CD4-positive, CD25-positive, alpha-beta regulatory T cell (primary cell): ENCODE measurements around the gene KCTD17. TPM values are rescaled to one million over a fixed set of nuclear protein-coding genes. Genes with fewer than 3 reads are reported as not detected.

Experiments
- ATAC-seq, 2 donors: fragments of 150-1000 bp; cut with Tn5 transposase; one replicate each; pipeline ENCODE4 v1.10.0; 2021; ENCODE audit warnings: low read depth in 2 of 2, moderate number of reproducible peaks in 2 of 2, moderate library complexity in 1 of 2
- DNase-seq, 3 donors: peaks; one replicate each; pipeline versions ENCODE4 v3.0.0 to v3.0.0-alpha.2; 2012 to 2022; ENCODE audit warnings: mixed read lengths in 1 of 3
- H3K27ac ChIP-seq: one replicate; pipeline ENCODE4 v1.7.0; 2013; ENCODE audit warnings: mild to moderate bottlenecking, low read length; ENCODE audit not compliant: insufficient read depth, poor library complexity, severe bottlenecking
- H3K27me3 ChIP-seq: one replicate; pipeline ENCODE4 v1.7.0; 2013; ENCODE audit warnings: low read length; ENCODE audit not compliant: control insufficient read depth, insufficient read depth
- H3K36me3 ChIP-seq: one replicate; pipeline ENCODE4 v1.7.0; 2013; ENCODE audit warnings: mild to moderate bottlenecking, low read length, moderate library complexity; ENCODE audit not compliant: control insufficient read depth, insufficient read depth
- H3K4me1 ChIP-seq: 2 replicates; pipeline ENCODE4 v1.7.0; 2013; ENCODE audit warnings: mild to moderate bottlenecking, low read length; ENCODE audit not compliant: insufficient read depth, control insufficient read depth, poor library complexity, severe bottlenecking
- H3K4me3 ChIP-seq: one replicate; pipeline ENCODE4 v1.7.0; 2013; ENCODE audit warnings: low read depth, mild to moderate bottlenecking, low read length, moderate library complexity
- H3K9me3 ChIP-seq, 2 experiments: 1 replicate in 1 of 2; 2 replicates in 1 of 2; pipeline ENCODE4 v1.7.0; 2013; ENCODE audit warnings: low read length in 2 of 2, mild to moderate bottlenecking in 1 of 2, moderate library complexity in 1 of 2; ENCODE audit not compliant: control insufficient read depth in 2 of 2
- H3K27ac Mint-ChIP-seq, 3 donors: one replicate each; pipeline ENCODE4 v1.8.0; 2020 to 2022; ENCODE audit warnings: mild to moderate bottlenecking in 3 of 3, mixed read lengths in 3 of 3, moderate library complexity in 2 of 3
- H3K27me3 Mint-ChIP-seq: one replicate; pipeline ENCODE4 v1.8.0; 2022; ENCODE audit warnings: mild to moderate bottlenecking, mixed read lengths
- H3K36me3 Mint-ChIP-seq: one replicate; pipeline ENCODE4 v1.8.0; 2020; ENCODE audit warnings: mixed read lengths
- H3K4me1 Mint-ChIP-seq, 4 donors: one replicate each; pipeline ENCODE4 v1.8.0; 2020 to 2022; ENCODE audit warnings: mixed read lengths in 4 of 4, mild to moderate bottlenecking in 1 of 4
- H3K4me3 Mint-ChIP-seq, 4 donors: one replicate each; pipeline ENCODE4 v1.8.0; 2020 to 2022; ENCODE audit warnings: mild to moderate bottlenecking in 4 of 4, mixed read lengths in 4 of 4, moderate library complexity in 3 of 4
- H3K9me3 Mint-ChIP-seq, 7 donors: one replicate each; pipeline ENCODE4 v1.8.0; 2020 to 2022; ENCODE audit warnings: mixed read lengths in 7 of 7, mild to moderate bottlenecking in 3 of 7, moderate library complexity in 2 of 7
- polyA plus RNA-seq, 4 donors: library from polyadenylated mRNA; unstranded; fragments of 300-500 nt; fragmentation: Illumina TruSeq; gene quantifications; one replicate each; pipeline ENCODE4 v1.2.3, GENCODE V29; 2021
- total RNA-seq: library from RNA; stranded (reverse); gene quantifications from one replicate; pipeline ENCODE4 v1.2.3, GENCODE V29; 2022

The KCTD17 gene
- total and polyA plus RNA-seq, 5 donors from 2014 or later: 10.9 to 33.5 (median 14.1) TPM

DNA sequence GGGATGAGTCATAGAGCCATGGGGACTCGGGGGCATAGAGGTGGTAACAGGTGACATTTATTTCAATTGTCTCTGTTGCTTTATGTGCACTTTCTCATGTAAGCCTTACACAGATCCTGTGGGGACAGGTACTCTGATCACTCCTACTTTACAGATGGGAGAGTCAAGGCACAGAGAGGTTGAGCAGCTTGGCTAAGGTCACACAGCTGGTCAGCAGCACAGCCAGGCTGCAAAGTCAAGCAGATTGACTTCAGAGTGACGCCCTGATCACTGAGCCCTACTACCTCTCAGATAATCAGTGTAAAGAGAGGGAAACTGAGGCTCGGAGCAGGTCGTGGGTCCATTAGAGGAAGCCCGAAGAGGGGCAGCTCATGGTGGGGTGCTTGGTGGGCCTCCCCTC, 54.4 kb downstream of the KCTD17 start:
- H3K4me3 Mint-ChIP-seq: no peak overlapping the region
- H3K27me3 Mint-ChIP-seq: no peaks in the 10 kb centered on the region
- DNase-seq (no peak), ATAC-seq (no peak)
- Histone ChIP-seq H3K4me1 (peaks cover 2% of the 10 kb centered on the region), H3K36me3 (no peaks in the 10 kb centered on the region), H3K4me3 (no peak overlapping the region), H3K27me3 (no peaks in the 10 kb centered on the region), H3K9me3 (no peaks in the 10 kb centered on the region), H3K27ac (no peak overlapping the region)
- H3K4me1 Mint-ChIP-seq: peaks cover 0 to 12% (median 2%) of the 10 kb centered on the region in 4 donors
- H3K27ac Mint-ChIP-seq: peak overlapping the region in 1 of 3 donors; percentile 12
- H3K9me3 Mint-ChIP-seq: no peaks in the 10 kb centered on the region
- H3K36me3 Mint-ChIP-seq: no peaks in the 10 kb centered on the region

DNA sequence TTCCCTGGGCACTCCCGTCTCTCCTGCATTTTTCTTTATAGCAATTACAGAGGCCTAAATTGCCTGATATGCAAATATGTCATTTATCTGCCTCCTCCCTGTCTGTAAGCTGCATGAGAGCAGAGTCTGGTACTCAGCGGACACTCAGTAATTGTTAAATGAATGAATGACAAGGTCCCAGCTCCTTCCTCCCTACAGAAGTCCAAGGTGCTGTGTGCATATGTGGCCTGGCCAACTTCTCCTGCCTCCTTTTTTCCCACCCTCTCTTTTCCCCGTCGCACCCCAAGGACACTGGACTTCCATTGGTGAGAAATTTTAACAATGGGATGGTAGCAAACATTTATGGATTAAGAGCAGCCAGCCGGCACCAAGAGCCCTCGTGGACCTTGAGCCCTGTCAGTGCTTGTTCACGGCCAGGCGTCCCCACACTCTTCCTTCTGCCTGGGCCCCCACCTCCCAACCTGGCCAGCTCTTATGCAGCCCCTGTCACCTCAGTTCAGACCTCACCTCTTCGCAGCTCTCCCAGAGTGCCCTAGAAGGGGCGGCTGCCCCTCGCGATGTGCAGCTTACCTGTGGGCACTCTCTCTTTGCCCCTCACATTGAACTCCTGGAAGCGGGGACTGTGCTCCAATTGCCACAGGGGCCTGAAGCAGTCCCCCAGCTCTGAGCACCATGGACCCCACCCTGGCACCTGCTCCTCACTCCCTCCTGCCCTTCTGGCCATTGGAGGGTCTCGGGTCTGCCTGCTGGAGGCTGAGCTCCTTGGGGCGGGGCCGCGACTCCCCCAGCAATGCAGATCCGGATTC, 56.5 kb downstream of the KCTD17 start:
- H3K27me3 Mint-ChIP-seq: no peaks in the 10 kb centered on the region
- Histone ChIP-seq H3K4me3 (no peak overlapping the region), H3K9me3 (no peaks in the 10 kb centered on the region), H3K4me1 (no peaks in the 10 kb centered on the region), H3K27ac (no peak overlapping the region), H3K36me3 (no peaks in the 10 kb centered on the region), H3K27me3 (no peaks in the 10 kb centered on the region)
- peaks cover 5% of the 10 kb centered on the region for H3K36me3 Mint-ChIP-seq
- ATAC-seq (no peak), DNase-seq (no peak)
- H3K4me3 Mint-ChIP-seq: no peak overlapping the region
- peaks cover 2 to 14% (median 4%) of the 10 kb centered on the region in 4 donors for H3K4me1 Mint-ChIP-seq
- no peaks in the 10 kb centered on the region for H3K9me3 Mint-ChIP-seq
- H3K27ac Mint-ChIP-seq: peak overlapping the region in 1 of 3 donors; percentile 59

DNA sequence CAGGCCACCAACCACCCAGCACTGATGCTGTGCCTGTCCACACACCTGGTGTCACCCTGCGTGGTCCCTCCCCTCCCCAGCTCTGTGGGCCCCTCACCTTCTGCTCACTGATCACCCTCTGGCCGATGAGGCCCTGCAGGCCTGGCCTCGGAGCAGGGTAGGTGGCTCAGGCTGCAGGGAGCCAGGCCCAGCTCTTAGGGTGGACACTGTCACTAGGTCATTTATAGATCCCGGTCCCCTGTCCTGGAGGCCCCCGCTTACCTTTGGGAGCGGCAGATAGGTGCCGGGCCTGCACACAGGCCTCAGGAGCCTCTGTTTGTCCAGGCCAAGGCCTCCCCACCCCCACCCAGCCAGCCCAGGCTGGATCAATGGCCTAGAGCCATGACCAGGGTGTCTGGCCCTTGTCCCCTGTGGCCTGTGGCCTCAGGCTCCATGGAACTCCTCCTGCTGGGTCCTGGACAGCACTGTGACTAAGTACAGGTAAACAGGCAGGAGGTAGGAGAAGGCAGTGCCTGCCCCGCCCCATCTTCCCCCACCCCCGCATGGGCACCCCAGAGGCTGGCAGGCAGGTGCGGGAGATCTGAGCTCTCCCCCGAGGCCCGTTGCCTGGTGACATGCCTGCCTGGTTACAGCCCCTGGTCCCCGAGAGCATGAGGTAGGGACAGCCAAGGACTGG, 57.8 kb downstream of the KCTD17 start, which contains the start of gene TMPRSS6:
TSS of gene TMPRSS6 (minus strand) at position 472 of the 676 bp plus-strand sequence. CDS start 6,296 bp downstream, outside the sequence.
- no peak within 1 kb of the TSS for H3K27ac Mint-ChIP-seq
- no peaks in the 10 kb centered on the region for H3K9me3 ChIP-seq
- H3K36me3 ChIP-seq: no peaks in the 10 kb centered on the region
- H3K27me3 Mint-ChIP-seq: no peaks in the 10 kb centered on the region
- H3K27ac ChIP-seq: no peak within 1 kb of the TSS
- H3K4me1 ChIP-seq: no peaks in the 10 kb centered on the region
- no peaks in the 10 kb centered on the region for H3K27me3 ChIP-seq
- ATAC-seq (no peak), DNase-seq (no peak)
- no peaks in the 10 kb centered on the region for H3K9me3 Mint-ChIP-seq
- H3K4me1 Mint-ChIP-seq: peaks cover 0 to 8% (median 4%) of the 10 kb centered on the region in 4 donors
- H3K4me3 ChIP-seq: no peak within 1 kb of the TSS
- peaks cover 5% of the 10 kb centered on the region for H3K36me3 Mint-ChIP-seq
- H3K4me3 Mint-ChIP-seq: no peak within 1 kb of the TSS

DNA sequence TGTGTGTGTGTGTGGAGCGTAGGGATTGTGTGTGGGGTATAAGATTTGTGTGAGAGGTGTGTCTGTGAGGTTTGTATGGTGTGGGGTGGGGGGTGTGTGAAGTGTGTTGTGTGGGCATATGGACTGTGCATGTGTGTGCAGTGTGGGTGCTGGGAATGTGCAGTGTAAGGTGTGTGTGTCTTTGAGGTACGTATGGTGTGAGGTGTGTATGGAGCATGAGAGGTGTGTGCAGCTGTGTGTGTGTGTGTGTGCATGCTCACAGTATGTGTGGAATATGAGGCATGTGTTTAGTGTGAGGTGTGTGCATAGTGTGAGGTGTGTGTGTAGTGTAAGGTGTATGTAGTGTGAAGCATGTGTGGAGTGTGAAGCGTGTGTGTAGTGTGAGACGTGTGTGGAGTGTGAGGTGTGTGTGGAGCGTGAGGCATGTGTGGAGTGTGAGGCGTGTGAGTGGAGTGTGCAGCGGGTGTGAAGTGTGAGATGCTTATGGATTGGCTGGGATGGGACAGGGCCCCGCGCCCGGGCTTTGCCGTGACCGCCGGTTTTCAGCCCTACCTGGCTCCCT, 59.7 kb downstream of the KCTD17 start:
- Histone ChIP-seq H3K4me1 (no peaks in the 10 kb centered on the region), H3K4me3 (no peak overlapping the region), H3K27ac (no peak overlapping the region), H3K27me3 (no peaks in the 10 kb centered on the region), H3K36me3 (no peaks in the 10 kb centered on the region), H3K9me3 (no peaks in the 10 kb centered on the region)
- DNase-seq (no peak), ATAC-seq (no peak)
- H3K36me3 Mint-ChIP-seq: peaks cover 13% of the 10 kb centered on the region
- peak overlapping the region in 2 of 3 donors; percentile 63 to 96 for H3K27ac Mint-ChIP-seq
- H3K4me1 Mint-ChIP-seq: peaks cover 1 to 7% (median 5%) of the 10 kb centered on the region in 4 donors
- H3K27me3 Mint-ChIP-seq: no peaks in the 10 kb centered on the region
- no peaks in the 10 kb centered on the region for H3K9me3 Mint-ChIP-seq
- H3K4me3 Mint-ChIP-seq: no peak overlapping the region

DNA sequence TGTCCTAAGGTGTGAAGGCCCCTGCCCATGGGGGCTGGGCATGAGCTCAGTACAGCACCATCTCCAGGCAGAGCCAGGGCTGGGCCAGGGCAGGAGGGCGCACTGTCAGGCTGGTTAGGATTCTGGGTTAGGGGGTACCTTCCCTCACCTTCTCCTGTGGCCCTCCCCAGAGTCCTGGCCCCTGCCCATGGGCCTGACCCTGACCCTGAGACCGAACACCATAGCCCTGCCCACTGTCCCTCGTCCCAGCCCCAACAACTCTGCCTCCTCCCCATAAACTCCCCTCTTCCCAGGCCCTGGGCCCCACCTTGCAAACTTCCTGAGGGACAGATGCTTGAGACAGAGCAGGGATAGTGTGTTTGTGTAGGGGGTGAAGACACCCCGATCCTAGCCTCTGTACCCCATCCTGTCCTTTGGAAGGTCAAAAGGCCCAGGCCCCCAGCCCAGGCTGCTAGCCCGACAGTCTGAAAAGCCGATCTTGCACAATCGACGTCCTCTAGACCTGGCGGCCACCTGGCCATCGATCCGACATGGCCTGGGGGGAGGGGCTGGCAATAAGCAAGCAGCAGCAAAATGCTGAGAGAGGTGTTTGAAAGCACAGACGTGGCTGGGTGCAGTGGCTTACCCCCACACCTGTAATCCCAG, 60.7 kb downstream of the KCTD17 start:
- Mint-ChIP-seq H3K27ac (peak overlapping the region in 1 of 3 donors; percentile 60), H3K4me1 (peaks cover 4 to 7% (median 5%) of the 10 kb centered on the region in 4 donors), H3K36me3 (peaks cover 13% of the 10 kb centered on the region), H3K9me3 (no peaks in the 10 kb centered on the region), H3K27me3 (no peaks in the 10 kb centered on the region), H3K4me3 (no peak overlapping the region)
- no peak overlapping the region for H3K4me3 ChIP-seq
- H3K27me3 ChIP-seq: no peaks in the 10 kb centered on the region
- ATAC-seq (no peak), DNase-seq (no peak)
- no peaks in the 10 kb centered on the region for H3K4me1 ChIP-seq
- no peak overlapping the region for H3K27ac ChIP-seq
- no peaks in the 10 kb centered on the region for H3K36me3 ChIP-seq
- no peaks in the 10 kb centered on the region for H3K9me3 ChIP-seq

Other genes with a start within 250 kb of the KCTD17 start
- not detected for gene PVALB, start 234.7 kb upstream of the KCTD17 start, total RNA-seq
- not detected for gene PVALB, start 234.7 kb upstream of the KCTD17 start, polyA plus RNA-seq
- gene NCF4, start 190.7 kb upstream of the KCTD17 start, total RNA-seq: 53.1 TPM
- gene NCF4, start 190.7 kb upstream of the KCTD17 start, polyA plus RNA-seq: 100 to 1,000 TPM in 2 of 4 donors, 10 to 100 TPM in 2; 57.8 to 126 (median 84.6) TPM
- 27.0 TPM for gene CSF2RB, start 138.1 kb upstream of the KCTD17 start, total RNA-seq
- gene CSF2RB, start 138.1 kb upstream of the KCTD17 start, polyA plus RNA-seq: 10 to 100 TPM in 2 of 4 donors, 1 to 10 TPM in 2; 5.7 to 10.6 (median 8.8) TPM
- not detected for gene TST, start 32.3 kb upstream of the KCTD17 start, total RNA-seq
- gene TST, start 32.3 kb upstream of the KCTD17 start, polyA plus RNA-seq: 1 to 10 TPM; 1.4 to 3.3 (median 1.8) TPM
- gene MPST, start 32.0 kb upstream of the KCTD17 start, total RNA-seq: 10.3 TPM
- 10 to 100 TPM; 11.4 to 32.6 (median 25.1) TPM for gene MPST, start 32.0 kb upstream of the KCTD17 start, polyA plus RNA-seq
- 1.5 TPM for gene TMPRSS6, start 58.0 kb downstream of the KCTD17 start, total RNA-seq
- under 1 TPM; 0.10 to 0.18 (median 0.14) TPM for gene TMPRSS6, start 58.0 kb downstream of the KCTD17 start, polyA plus RNA-seq
- 197 TPM for gene IL2RB, start 98.2 kb downstream of the KCTD17 start, total RNA-seq
- gene IL2RB, start 98.2 kb downstream of the KCTD17 start, polyA plus RNA-seq: 100 to 1,000 TPM; 160 to 189 (median 163) TPM
- 13.6 TPM for gene C1QTNF6, start 136.5 kb downstream of the KCTD17 start, total RNA-seq
- gene C1QTNF6, start 136.5 kb downstream of the KCTD17 start, polyA plus RNA-seq: 1 to 10 TPM; 1.6 to 2.4 (median 2.1) TPM
- gene SSTR3, start 160.7 kb downstream of the KCTD17 start, total RNA-seq: 4.3 TPM
- gene SSTR3, start 160.7 kb downstream of the KCTD17 start, polyA plus RNA-seq: 1 to 10 TPM; 2.5 to 4.4 (median 3.6) TPM
- 537 TPM for gene RAC2, start 192.5 kb downstream of the KCTD17 start, total RNA-seq
- 1,000 to 10,000 TPM in 2 of 4 donors, 100 to 1,000 TPM in 2; 861 to 1,162 (median 988) TPM for gene RAC2, start 192.5 kb downstream of the KCTD17 start, polyA plus RNA-seq
- 153 TPM for gene CYTH4, start 230.8 kb downstream of the KCTD17 start, total RNA-seq
- gene CYTH4, start 230.8 kb downstream of the KCTD17 start, polyA plus RNA-seq: 10 to 100 TPM; 47.4 to 56.9 (median 48.9) TPM